NCI-H1417 (cell line): ENCODE measurements around the gene ELAVL1.
"Not testable (repeated sequence)": the region's sequence is repeated elsewhere in the genome, so short reads cannot be mapped to it uniquely, and the experiment has no call there.

ENCODE experiments used
- DNase-seq, 3 experiments: peaks; one replicate each; lab custom pipeline; 2025; lab: John Stamatoyannopoulos, UW

Gene ELAVL1

DNA sequence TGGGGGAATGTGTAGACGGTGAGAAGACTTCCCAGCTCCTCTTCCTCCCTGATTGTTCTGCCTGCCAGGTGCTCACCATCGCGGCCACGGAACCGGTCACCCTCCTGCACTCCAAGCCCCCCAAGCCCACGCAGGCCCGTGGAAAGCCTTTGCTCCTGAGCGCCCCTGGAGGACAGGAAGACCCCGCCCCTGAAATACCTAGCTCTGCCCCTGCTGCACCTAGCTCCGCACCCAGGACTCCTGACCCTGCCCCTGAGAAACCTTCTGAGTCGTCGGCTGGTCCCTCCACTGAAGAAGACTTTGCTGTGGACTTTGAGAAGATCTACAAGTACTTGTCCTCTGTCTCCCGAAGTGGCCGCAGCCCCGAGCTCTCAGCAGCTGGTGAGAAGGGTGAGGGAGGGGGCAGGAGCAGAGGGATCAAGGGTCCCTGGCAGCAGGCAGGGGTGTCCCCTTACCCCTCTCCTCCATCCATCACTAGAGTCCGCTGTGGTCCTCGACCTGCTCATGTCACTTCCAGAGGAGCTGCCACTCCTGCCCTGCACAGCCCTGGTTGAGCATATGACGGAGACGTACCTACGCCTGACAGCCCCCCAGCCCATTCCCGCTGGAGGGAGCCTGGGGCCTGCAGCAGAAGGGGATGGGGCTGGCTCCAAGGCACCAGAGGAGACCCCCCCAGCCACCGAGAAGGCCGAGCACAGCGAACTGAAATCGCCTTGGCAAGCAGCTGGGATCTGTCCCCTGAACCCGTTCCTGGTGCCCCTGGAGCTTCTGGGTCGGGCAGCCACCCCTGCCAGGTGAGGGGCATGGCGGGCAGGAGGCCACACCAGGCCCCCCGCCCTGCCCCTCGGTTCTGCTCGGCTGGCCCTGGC, 83.2 kb downstream of the ELAVL1 start:
- DNase-seq, result no peak

DNA sequence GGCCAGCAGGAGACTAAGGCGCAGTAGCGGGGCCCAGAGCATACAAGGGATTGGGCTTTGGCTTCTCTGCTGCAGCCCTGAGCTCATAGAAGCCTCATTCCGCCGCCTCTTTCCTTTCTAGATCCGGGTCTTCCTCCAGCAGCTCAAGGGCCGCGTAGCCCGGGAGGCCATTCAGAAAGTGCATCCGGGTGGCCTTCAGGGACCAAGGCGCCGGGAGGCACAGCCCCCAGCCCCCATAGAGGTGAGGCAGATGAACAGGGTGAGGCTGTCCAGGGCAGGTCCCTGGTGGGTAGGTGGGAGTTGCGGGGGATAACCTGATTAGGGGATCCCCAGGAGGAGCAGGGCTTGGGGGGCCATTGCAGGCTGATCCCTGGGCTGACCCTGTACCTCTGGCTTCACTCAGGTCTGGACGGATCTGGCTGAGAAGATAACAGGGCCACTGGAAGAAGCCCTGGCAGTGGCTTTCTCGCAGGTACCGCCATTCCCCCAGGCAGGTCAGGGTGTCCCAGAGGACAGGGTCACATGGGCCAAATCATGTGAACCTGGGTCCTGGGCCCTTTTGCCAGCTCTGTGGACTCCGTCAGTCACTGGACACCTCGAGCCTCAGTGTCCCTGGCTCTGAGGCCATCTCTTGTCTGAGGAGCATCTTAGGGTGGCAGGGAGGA, 84.0 kb downstream of the ELAVL1 start:
- DNase-seq, result no peak

DNA sequence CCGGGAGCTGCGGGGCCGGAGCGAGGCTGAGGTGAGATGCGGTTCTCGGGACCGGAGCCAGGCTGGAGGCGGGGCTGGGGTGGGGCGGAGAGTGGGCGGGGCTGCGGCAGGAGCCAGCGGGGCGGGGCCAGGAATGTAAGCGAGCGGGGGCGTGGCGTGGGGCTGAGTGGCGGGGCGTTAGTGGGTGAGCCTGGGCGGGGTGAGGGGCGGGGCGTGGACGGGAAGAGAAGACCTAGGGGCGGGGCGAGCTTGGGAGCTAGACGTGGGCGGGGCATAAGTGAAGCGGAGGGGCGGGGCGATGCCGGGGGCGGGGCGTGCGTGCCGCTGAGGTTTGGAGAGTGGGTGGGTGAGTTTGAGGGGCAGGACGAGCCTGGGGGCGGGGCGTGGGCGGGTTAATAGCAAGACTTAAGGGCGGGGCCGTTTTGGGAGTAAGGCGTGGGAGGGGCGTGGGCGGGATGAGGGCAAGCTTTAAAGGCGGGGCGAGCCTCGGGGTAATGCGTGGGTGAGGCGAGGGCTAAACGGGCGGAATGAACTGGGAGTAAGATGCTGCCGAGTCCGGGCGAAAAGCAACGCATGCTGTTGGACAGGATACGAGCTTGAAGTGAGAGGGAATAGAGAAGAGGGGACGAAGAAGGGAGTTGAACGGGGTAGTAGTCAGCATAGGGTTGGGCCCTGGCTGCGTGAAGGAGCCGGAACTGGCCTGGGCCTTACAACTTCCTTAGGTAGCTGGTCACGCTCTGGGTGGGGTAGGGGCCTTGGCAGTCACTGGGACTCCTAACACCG, 84.7 kb downstream of the ELAVL1 start:
- peak; percentile 91 to 99 (median 98) for DNase-seq

DNA sequence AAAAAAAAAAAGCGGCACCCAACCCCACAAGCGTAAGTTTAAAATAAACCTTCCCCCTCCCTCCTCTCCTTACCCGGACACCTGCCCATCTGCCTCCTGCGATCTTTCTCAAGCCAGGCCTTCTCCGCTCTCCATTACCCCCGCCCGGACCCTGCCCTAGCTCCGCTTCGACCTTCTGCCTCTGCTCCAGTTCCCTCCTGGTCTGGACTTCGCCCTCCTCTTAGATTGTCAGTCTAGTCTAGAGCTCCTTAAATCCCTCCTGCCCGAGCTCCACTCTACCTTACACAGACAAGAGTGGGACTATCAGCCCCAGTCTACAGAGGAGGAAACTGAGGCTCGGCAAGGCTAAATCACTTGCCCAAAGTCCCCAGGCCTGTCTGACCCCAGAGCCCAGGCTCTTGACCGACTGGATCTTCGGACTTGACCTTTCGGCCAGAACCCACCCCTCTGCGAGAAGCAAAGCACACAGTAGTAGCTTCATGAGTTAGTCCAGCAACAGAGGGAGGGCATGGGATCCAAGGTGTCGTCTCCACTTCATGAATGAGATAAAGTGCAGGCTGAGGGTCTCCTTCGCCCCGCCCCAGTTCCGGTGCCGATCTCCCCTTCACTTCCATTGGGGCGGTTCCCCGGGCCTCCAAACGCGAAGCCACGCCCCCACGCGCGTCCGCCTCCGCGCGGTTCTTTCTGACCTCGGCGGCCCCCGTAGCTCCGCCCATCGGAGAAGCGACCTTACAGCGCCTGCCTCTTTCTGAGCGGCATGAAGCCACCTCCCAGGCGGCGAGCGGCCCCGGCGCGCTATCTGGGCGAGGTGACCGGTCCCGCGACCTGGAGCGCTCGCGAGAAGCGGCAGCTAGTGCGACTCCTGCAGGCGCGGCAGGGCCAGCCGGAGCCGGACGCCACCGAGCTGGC, 85.6 kb downstream of the ELAVL1 start, which contains the start of gene SNAPC2:
SNAPC2 (plus strand) TSS at position 729 of the 909 bp plus-strand sequence; CDS start at position 758, 29 bp downstream.
- peak; percentile 85 to 99 (median 98) for DNase-seq

DNA sequence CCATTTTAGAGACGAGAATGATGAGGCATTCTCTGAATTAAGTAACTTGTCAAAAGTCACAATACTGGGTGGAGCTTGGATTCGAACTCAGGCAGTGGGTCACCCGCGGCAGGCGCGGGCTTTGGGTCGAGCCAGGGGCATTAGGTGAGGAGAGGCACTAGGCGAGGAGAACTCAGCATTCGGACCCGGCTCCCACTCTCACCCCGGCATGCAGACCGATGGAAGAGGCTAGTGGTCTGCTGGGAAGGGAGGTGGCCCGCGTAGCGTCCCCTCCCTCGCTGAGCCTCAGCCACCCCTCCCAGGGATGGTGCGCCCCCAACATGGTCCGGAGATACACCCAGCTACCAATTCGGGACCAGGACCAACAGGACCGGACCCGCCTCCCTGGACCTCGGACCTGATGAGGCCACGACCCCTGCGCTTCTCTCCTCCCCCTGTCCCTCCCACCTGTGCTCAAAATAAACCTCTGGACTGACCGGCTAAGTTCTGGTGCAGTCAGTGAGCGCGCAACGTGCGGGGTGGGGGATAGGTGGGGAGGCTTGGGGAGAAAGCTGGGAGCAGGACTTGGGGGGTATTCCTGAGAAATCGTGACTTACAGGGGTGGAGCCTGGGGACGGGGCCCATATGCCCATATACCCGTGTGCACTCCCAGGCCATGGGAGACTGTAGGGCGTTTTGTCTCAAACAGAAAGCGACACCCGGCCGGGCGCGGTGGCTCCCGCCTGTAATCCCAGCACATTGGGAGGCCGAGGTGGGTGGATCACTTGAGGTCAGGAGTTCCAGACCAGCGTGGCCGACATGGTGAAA, 86.6 kb downstream of the ELAVL1 start:
- peak in 1 of 3 experiments; percentile 6 for DNase-seq

DNA sequence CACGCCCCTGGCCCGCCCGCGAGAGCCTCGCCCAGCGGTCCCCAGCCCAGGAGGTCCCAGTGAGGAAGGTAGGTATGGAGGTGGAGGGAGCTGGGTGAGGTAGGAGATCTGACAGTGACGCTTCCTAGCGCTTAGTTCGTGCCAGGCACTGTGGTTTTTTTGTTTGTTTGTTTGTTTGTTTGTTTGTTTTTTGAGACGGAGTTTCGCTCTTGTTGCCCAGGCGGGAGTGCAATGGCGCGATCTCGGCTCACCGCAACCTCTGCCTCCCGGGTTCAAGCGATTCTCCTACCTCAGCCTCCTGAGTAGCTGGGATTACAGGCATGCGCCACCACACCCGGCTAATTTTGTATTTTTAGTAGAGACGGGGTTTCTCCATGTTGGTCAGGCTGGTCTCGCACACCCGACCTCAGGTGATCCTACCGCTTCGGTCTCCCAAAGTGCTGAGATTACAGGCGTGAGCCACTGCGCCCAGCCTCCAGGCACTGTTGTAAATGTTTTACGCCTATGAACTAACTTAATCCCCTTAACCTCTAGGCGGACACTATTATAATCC, 87.3 kb downstream of the ELAVL1 start:
- DNase-seq, result not testable (repeated sequence)

DNA sequence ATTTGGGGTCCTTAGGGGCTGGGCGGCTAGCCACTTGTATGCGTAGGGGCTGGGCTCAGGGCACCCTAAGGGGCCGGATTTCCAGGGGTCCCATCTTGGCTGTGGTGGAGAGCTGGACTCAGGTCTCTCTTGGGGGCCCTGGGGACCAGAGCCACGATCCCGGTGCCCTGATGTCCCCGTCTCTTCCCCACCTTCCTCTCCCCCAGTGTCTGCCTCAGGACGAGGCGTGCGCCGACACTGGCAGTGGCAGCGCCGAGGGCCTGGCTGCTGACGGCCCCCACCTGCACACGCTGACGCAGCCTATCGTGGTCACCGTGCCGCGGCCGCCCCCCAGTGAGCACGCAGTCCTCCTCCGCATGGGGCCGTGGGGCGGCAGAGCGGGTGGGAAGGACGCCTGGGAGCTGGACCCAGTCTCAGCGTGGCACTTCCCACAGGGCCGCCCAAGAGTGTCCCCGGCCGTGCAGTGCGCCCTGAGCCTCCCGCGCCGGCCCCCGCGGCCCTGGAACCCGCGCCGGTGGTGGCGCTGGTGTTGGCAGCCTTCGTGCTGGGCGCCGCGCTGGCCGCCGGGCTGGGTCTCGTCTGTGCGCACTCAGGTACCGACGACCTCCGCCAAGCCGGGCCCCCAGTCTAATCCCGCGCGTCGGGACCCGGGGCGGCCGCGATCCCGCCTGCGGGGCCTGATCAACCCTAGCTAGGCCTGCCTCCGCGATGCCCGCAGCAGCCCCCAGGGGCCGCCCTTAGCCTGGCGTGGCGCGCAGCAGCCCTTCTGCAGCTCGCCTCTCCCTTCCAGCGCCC, 88.0 kb downstream of the ELAVL1 start:
- peak in 2 of 3 experiments; percentile 69 to 77 for DNase-seq

DNA sequence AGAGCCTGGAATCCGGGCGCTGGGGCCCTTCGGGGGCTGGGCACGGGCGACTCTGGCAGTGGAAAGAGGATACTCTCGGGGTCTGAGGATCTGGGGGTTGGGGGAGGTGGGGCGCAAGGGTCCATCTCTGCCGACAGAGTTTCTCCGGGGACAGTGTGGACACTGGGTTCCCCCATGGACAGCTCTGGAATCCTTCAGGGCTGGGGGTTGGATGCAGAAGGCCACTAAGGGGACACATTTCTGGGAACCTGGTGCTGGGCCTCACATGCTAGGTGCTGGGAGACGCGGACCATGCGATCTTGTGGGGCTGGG, 88.5 kb downstream of the ELAVL1 start:
- DNase-seq, result peak in 2 of 3 experiments; percentile 41 to 50

DNA sequence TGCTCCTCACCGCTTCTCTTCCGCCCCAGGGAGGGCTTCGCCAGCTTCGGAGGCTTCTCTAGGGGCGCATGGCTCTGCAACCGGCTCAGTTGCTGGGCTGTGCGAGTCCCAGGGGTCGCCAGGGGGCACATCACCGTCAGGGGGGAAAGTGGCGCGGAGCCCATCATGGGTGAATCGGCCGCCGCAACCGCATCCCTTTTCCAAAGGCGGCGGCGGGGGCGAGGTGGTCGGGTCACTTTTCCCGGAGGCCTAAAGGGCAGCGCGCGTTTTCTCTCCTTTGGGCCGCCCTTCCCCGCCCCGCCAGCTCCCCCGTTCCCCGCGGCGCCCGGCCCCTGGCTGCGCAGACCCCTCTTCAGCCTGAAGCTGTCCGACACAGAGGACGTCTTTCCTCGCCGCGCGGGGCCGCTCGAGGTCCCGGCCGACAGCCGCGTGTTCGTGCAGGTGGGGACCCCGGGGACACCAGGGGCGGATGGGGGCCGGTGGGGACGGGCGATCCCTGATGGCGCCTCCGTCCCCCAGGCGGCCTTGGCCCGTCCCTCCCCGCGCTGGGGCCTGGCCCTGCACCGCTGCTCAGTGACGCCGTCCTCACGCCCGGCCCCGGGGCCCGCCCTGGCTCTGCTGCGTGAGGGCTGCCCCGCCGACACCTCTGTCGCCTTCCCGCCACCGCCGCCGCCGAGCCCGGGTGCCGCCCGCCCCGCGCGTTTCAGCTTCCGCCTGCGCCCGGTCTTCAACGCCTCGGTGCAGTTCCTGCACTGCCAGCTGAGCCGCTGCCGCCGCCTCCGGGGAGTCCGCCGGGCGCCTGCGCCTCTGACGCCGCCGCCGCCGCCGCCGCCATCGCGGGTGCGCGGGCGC, 89.1 kb downstream of the ELAVL1 start:
- peak in 2 of 3 experiments; percentile 48 to 55 for DNase-seq

DNA sequence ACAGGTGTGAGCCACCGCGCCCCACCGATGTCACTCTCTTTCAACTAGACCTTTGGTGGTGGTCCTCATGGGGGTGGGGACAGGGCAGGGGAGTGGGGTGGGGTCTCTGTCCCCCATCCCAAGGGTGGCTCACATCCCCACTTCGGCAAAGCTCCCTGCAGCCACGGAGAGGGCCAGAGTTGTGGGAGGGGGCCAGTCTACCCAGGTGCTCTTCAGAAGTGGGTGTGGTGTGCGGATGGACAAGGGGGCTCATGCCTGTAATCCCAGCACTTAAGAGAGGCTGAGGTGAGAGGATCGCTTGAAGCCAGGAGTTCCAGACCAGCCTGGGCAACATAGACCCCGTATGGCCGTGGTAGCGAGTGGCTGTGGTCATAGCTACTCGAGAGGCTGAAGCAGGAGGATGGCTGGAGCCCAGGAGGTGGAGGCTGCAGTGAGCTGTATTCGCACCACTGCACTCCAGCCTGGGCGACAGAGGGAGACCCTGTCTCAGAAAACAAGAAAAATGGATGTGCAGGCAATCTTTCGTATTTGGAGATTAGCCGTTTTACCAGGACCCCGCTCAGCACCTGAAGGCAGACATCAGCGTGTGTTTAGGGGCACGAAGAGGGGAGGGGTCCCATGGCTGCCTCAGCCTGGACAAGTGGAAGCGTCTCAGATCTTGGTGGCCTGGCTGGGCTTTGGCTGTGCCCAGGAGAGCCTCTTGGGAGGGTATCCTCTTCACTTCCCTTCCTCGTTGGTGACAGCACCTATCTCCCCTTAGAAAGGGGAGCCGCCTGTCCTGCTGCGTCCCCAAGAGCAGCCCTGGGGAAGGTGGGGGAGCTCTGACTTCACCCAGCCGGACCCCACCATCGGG, 90.0 kb downstream of the ELAVL1 start:
- no peak for DNase-seq

DNA sequence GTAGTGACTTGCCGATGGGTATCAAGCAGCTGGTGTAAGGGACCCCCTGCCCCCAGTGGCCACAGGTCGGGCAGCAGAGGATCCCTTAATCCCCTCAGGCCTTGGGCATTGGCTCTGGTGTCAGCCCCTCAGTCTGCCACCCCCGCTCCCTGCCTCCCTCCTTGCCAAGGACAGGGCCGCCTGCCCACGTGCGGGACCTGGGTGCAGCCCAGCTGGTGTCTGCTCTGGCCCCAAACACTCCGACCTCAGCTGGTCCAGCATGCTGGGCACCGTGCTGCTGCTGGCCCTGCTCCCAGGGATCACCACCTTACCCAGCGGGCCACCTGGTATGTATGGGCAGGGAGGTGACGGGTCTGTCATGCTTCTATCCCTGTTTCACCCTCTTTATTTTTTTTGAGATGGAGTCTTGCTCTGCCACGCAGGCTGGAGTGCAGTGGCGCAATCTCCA, 90.8 kb downstream of the ELAVL1 start, which contains the start of gene TGFBR3L:
TGFBR3L (plus strand) TSS at position 233 of the 448 bp plus-strand sequence.
- no peak for DNase-seq

DNA sequence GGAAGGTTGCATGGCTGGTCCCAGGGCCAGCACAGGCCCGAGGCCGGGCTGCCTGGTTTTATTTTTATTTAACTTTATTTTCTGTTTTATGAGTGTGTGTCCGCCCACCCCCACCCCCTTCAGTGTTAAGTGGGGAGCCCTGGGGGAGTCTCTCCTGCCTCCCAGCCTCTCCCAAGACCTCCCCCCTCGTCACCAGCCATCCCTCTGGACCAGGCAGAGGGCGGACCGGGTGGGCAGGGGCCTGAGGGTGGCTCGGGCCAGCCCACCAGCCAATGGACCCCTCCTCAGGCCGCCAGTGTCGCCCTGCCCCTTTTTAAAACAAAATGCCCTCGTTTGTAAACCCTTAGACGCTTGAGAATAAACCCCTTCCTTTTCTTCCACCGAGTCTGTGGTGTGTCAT, 91.3 kb downstream of the ELAVL1 start:
- DNase-seq, result no peak

DNA sequence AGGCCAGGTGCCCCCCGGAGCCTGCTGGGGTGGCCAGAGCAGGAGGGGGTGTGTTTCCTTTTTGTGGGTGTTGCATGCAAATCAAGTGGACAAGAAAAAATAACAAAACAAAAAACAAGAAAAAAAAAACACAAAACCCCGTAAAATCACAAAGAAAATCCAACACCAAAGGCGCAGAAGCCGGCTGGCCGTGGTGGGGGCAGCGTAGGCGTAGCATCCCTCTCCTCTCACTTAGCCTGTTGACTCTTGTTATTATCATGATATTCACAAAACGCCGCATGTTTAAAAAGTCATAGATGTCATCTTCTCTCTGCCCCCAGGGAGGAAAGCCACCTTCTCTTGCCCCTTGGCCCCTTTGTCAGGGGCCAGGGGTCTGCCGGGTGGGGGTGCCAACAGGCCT, 91.8 kb downstream of the ELAVL1 start:
- DNase-seq, result no peak

DNA sequence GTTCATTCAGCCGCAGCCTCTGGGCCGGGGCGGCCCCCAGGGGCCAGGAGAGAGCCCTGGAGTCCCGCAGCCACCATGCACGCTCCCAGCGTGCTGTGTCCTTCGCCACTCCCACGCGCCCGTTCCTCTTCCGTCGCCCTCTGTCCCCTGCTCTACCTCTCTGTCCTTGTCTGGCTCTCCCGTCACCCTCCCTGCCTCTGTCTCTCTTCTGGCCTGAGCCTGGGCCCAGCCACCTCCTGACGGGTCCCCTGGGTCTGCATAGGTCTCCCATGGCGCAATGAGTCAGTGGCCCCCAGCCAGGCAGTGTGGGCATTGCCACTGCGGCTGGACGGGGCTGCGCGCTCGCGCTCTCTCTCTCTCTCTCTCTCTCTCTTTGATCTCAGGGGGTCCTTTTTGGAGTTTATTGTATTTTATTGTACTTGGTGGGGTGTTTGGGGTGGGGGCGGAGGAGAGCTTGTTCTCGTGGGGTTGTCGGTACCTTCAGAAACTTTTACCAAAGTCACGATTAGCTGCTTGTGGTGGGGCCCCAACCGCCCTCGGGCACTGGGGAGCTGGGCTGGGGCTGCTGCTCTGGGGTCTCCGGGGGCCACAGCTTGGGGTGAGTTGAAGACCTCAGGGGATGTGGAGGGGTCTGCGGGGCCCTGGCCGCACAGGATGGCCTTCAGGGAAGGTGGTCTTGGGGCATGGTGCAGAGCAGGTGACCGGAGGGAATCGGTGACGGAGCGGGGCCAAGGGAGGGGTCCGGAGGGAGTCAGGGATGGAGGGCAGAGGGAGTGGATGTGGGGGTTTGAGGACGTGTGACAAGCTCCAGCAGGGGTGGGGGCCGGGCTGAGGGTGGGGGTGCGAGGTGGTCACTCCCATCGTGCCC, 92.5 kb downstream of the ELAVL1 start:
- no peak for DNase-seq

DNA sequence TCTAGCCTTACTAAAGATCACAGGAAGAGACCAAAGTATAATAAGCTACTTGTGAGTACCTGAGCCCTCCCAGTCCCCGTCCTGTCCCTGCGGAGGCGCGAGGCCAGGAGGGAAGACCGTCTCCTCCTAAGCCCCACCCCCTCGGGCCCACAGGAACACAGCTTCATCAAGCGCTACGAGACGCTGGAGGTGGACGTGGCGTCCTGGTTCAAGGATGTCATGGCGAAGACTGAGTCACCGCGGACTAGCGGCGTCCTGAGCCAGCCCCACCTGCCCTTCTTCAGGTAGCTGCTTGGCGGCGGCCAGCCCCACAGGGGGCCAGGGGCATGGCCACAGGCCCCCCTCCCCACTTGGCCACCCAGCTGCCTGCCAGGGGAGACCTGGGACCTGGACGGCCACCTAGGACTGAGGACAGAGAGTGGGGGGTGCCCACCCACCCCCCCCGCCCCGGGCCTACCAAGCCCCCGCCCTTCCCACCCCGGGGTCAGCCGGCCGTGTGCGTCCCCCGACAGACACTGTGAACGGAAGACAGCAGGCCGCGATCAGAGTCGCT, 93.2 kb downstream of the ELAVL1 start:
- DNase-seq, result peak in 1 of 3 experiments; percentile 9
